NCI-H2227 treated with DMSO at 0.1 percent for 48 hours (cell line): Measurements from ENCODE around the gene ABHD12.

Source experiments
- DNase-seq: peaks from one replicate; lab custom pipeline; 2025; lab: John Stamatoyannopoulos, UW

The ABHD12 gene

GRCh38 chr20:25380945-25381614 is 9.6 kb downstream of the ABHD12 start:
- no peak for DNase-seq

GRCh38 chr20:25378884-25379733 is 11.5 kb downstream of the ABHD12 start:
- DNase-seq, result no peak

- DNase-seq, result no peak
Observed at GRCh38 chr20:25378189-25378883, 12.3 kb downstream of the ABHD12 start.

GRCh38 chr20:25376886-25377285 is 13.7 kb downstream of the ABHD12 start:
- no peak for DNase-seq

- no peak for DNase-seq
Observed at GRCh38 chr20:25376236-25376635, 14.4 kb downstream of the ABHD12 start.

- no peak for DNase-seq
Observed at GRCh38 chr20:25374842-25375241, 15.8 kb downstream of the ABHD12 start.

GRCh38 chr20:25372584-25373336 is 17.9 kb downstream of the ABHD12 start:
- DNase-seq, result no peak

GRCh38 chr20:25369971-25370370 is 20.7 kb downstream of the ABHD12 start:
- no peak for DNase-seq

- DNase-seq, result no peak
Observed at GRCh38 chr20:25369529-25369928, 21.1 kb downstream of the ABHD12 start.

GRCh38 chr20:25368976-25369375 is 21.7 kb downstream of the ABHD12 start:
- no peak for DNase-seq

GRCh38 chr20:25368526-25368925 is 22.1 kb downstream of the ABHD12 start:
- DNase-seq, result no peak

- no peak for DNase-seq
Observed at GRCh38 chr20:25364879-25365699, 25.5 kb downstream of the ABHD12 start.

- DNase-seq, result no peak
Observed at GRCh38 chr20:25364180-25364788, 26.4 kb downstream of the ABHD12 start.

- no peak for DNase-seq
Observed at GRCh38 chr20:25361287-25361683, 29.4 kb downstream of the ABHD12 start.

GRCh38 chr20:25360631-25361286 is 29.9 kb downstream of the ABHD12 start:
- DNase-seq, result no peak

- no peak for DNase-seq
Observed at GRCh38 chr20:25356271-25356933, 34.2 kb downstream of the ABHD12 start.

- no peak for DNase-seq
Observed at GRCh38 chr20:25355866-25356265, 34.8 kb downstream of the ABHD12 start.

- DNase-seq, result no peak
Observed at GRCh38 chr20:25355011-25355595, 35.5 kb downstream of the ABHD12 start.
